Stimulated activated CD4-positive, alpha-beta T cell treated with anti-CD3 and anti-CD28 coated beads, Interleukin-4, amount 100 ng/mL, for 24 hours (primary cell): ENCODE results near the gene TBK1.
A peak's percentile ranks its signal among the peaks of the same experiment; 100 is the strongest.

Source experiments
- DNase-seq: peaks from one replicate; pipeline ENCODE4 v3.0.0-alpha.2; 2020

The TBK1 gene

GRCh38 chr12:64452559-64453329, 824 bp downstream of the TBK1 start:
- DNase-seq, result no peak

GRCh38 chr12:64455506-64455905, 3.6 kb downstream of the TBK1 start:
- DNase-seq, result no peak

GRCh38 chr12:64456119-64456518, 4.2 kb downstream of the TBK1 start:
- DNase-seq, result no peak

GRCh38 chr12:64457032-64457431, 5.1 kb downstream of the TBK1 start:
- DNase-seq, result peak; percentile 58

GRCh38 chr12:64457466-64457865, 5.5 kb downstream of the TBK1 start:
- DNase-seq, result no peak

GRCh38 chr12:64457923-64458322, 6.0 kb downstream of the TBK1 start:
- no peak for DNase-seq

GRCh38 chr12:64459394-64459891, 7.5 kb downstream of the TBK1 start:
- DNase-seq, result no peak

GRCh38 chr12:64461634-64462414, 9.9 kb downstream of the TBK1 start:
- no peak for DNase-seq

GRCh38 chr12:64466178-64466577, 14.3 kb downstream of the TBK1 start:
- DNase-seq, result no peak

- no peak for DNase-seq
These were observed 17.0 kb downstream of the TBK1 start for GRCh38 chr12:64468966-64469365.

- no peak for DNase-seq
These were observed 17.7 kb downstream of the TBK1 start for GRCh38 chr12:64469455-64470142.

GRCh38 chr12:64470495-64470894, 18.6 kb downstream of the TBK1 start:
- no peak for DNase-seq

GRCh38 chr12:64473176-64473575, 21.3 kb downstream of the TBK1 start:
- no peak for DNase-seq

- no peak for DNase-seq
These were observed 23.6 kb downstream of the TBK1 start for GRCh38 chr12:64475518-64475917.

GRCh38 chr12:64476844-64477243, 24.9 kb downstream of the TBK1 start:
- DNase-seq, result no peak

GRCh38 chr12:64478661-64479060, 26.7 kb downstream of the TBK1 start:
- no peak for DNase-seq

- DNase-seq, result no peak
These were observed 28.2 kb downstream of the TBK1 start for GRCh38 chr12:64480148-64480547.

GRCh38 chr12:64486657-64487056, 34.7 kb downstream of the TBK1 start:
- DNase-seq, result no peak

GRCh38 chr12:64491718-64492117, 39.8 kb downstream of the TBK1 start:
- no peak for DNase-seq

- no peak for DNase-seq
These were observed 41.6 kb downstream of the TBK1 start for GRCh38 chr12:64493513-64493912.

GRCh38 chr12:64494998-64495729, 43.2 kb downstream of the TBK1 start:
- no peak for DNase-seq

- no peak for DNase-seq
These were observed 45.0 kb downstream of the TBK1 start for GRCh38 chr12:64496839-64497400.
